Measurements from ENCODE around the gene CAMTA1. TPM values are rescaled to one million over a fixed set of nuclear protein-coding genes. Genes with fewer than 3 reads are reported as not detected.
"Not testable (repeated sequence)": the region's sequence is repeated elsewhere in the genome, so short reads cannot be mapped to it uniquely, and the experiment has no call there.

The CAMTA1 gene
- total RNA-seq, 1 donor from 2014 or later, result 99.0 TPM

- Mint-ChIP-seq H3K27ac (peak overlapping the region; percentile 65), H3K36me3 (ENCODE audit: insufficient read depth) (peaks cover 10% of the 10 kb centered on the region), H3K4me3 (ENCODE audit: low read depth) (no peak overlapping the region), H3K27me3 (no peaks in the 10 kb centered on the region), H3K4me1 (ENCODE audit: low read depth) (no peaks in the 10 kb centered on the region), H3K9me3 (ENCODE audit: low read depth) (peaks cover 14% of the 10 kb centered on the region)
- no peak for TF ChIP-seq CTCF (IDR thresholded peaks at IDR 0.05; ENCODE audit: unreplicated experiment)
- DNase-seq (ENCODE audit: low spot score, unreplicated experiment), result no peak
Measured at GRCh38 chr1:6917067-6917466, 131.8 kb downstream of the CAMTA1 start.

GRCh38 chr1:6918186-6918924 lies 133.1 kb downstream of the CAMTA1 start:
- H3K27ac Mint-ChIP-seq, result no peak overlapping the region
- H3K9me3 Mint-ChIP-seq (ENCODE audit: low read depth), result peaks cover 14% of the 10 kb centered on the region
- no peak overlapping the region for H3K4me3 Mint-ChIP-seq (ENCODE audit: low read depth)
- H3K36me3 Mint-ChIP-seq (ENCODE audit: insufficient read depth), result peaks cover 10% of the 10 kb centered on the region
- H3K27me3 Mint-ChIP-seq, result no peaks in the 10 kb centered on the region
- no peak for TF ChIP-seq CTCF (IDR thresholded peaks at IDR 0.05; ENCODE audit: unreplicated experiment)
- DNase-seq (ENCODE audit: low spot score, unreplicated experiment), result no peak
- no peaks in the 10 kb centered on the region for H3K4me1 Mint-ChIP-seq (ENCODE audit: low read depth)

GRCh38 chr1:6918925-6919511 lies 133.8 kb downstream of the CAMTA1 start:
- Mint-ChIP-seq H3K9me3 (ENCODE audit: low read depth) (peaks cover 11% of the 10 kb centered on the region), H3K4me1 (ENCODE audit: low read depth) (no peaks in the 10 kb centered on the region), H3K36me3 (ENCODE audit: insufficient read depth) (peaks cover 7% of the 10 kb centered on the region), H3K27me3 (no peaks in the 10 kb centered on the region), H3K27ac (no peak overlapping the region), H3K4me3 (ENCODE audit: low read depth) (no peak overlapping the region)
- no peak for DNase-seq (ENCODE audit: low spot score, unreplicated experiment)
- TF ChIP-seq CTCF (IDR thresholded peaks at IDR 0.05; ENCODE audit: unreplicated experiment), result no peak

- H3K9me3 Mint-ChIP-seq (ENCODE audit: low read depth), result peaks cover 11% of the 10 kb centered on the region
- DNase-seq (ENCODE audit: low spot score, unreplicated experiment); H3K4me3 Mint-ChIP-seq (ENCODE audit: low read depth); H3K27me3 Mint-ChIP-seq; H3K4me1 Mint-ChIP-seq (ENCODE audit: low read depth); H3K27ac Mint-ChIP-seq; H3K36me3 Mint-ChIP-seq (ENCODE audit: insufficient read depth): not testable (repeated sequence)
Measured at GRCh38 chr1:6921506-6921905, 136.3 kb downstream of the CAMTA1 start.

- H3K27me3 Mint-ChIP-seq, result no peaks in the 10 kb centered on the region
- H3K4me1 Mint-ChIP-seq (ENCODE audit: low read depth), result no peaks in the 10 kb centered on the region
- no peak for TF ChIP-seq CTCF (IDR thresholded peaks at IDR 0.05; ENCODE audit: unreplicated experiment)
Measured at GRCh38 chr1:6922096-6922931, 137.1 kb downstream of the CAMTA1 start.

More at GRCh38 chr1:6922096-6922931, 137.1 kb downstream of the CAMTA1 start:
- DNase-seq (ENCODE audit: low spot score, unreplicated experiment), result no peak
- Mint-ChIP-seq H3K27ac (no peak overlapping the region), H3K4me3 (ENCODE audit: low read depth) (no peak overlapping the region), H3K36me3 (ENCODE audit: insufficient read depth) (peaks cover 7% of the 10 kb centered on the region), H3K9me3 (ENCODE audit: low read depth) (peaks cover 11% of the 10 kb centered on the region)

Measured in progenitor cell of endocrine pancreas (in vitro differentiated cells).